Ecto neural progenitor cell (in vitro differentiated cells): Measurements from ENCODE around the gene MYCBPAP.

Source experiments
- DNase-seq: peaks from one replicate; pipeline ENCODE4 v3.0.0-alpha.2; 2018; ENCODE audit warnings: low spot score

MYCBPAP gene

DNA sequence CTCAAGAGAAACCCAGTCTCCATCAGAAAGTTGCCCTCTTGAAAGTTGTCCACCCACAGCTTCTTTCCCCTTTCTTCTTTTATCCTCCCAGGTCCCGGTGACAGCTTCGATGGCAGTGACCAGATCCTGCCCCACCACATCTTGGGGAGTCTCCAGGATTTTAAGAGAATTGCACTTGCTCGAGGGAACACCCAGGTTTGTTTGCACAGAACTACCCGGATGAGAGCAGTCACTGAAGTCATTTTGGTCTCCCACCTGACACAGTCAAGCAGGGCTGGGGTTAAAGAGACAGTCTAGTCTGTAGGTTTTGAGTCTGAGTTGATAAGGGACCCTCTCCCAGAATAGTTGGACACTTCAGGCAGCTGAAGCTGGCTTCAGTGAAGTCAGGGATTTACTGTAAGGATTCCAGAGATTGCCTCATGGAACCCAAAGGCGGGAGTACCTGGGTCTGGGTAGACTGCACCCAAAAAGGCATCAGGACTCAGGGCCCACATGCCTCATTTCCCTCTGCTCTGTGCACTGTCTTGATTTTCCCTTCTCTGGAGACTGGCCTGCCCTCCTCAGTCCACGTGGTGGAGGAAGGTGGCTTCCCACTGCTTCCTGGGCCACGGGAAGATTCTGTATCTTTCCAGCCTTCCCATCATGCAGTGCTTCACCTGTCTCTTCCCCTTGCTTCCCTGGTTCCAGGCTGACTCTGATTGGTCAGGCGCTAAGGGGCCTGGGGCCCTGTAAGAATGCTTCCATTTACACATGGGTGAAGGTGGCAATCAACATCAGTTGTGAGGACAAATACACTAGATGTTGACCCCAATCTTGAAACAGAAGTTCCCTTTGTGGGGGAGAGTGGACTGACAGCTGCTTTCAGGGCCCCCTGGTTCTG, 9.5 kb downstream of the MYCBPAP start:
- no peak for DNase-seq

DNA sequence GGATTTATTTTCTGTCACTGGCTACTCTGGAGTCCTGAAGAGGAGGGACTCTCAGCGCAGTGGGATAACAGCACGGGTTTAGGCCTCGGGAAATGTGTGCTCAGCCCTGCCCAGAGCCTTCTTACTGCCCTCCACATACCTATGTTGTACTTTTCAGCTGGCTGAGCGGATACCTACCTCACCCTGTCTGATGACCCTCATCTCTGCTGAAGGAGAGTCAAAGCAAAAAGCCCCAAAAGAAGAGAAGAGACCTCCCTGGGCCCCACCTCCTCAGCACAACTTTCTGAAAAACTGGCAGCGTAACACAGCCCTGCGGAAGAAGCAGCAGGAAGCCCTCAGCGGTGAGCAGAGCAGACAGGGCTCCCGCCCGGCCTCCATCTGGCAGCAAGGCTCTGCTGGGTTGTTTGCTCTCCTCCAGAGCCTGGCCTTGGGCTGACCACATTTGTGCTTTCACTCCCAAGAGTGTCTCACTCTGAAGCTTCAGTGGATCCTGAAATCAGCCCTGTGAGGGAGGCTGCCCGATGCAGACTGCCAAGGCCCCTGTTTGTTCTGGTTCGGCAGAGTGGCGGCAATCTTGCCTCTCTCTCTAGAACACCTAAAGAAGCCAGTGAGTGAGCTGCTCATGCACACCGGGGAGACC, 10.3 kb downstream of the MYCBPAP start:
- no peak for DNase-seq

DNA sequence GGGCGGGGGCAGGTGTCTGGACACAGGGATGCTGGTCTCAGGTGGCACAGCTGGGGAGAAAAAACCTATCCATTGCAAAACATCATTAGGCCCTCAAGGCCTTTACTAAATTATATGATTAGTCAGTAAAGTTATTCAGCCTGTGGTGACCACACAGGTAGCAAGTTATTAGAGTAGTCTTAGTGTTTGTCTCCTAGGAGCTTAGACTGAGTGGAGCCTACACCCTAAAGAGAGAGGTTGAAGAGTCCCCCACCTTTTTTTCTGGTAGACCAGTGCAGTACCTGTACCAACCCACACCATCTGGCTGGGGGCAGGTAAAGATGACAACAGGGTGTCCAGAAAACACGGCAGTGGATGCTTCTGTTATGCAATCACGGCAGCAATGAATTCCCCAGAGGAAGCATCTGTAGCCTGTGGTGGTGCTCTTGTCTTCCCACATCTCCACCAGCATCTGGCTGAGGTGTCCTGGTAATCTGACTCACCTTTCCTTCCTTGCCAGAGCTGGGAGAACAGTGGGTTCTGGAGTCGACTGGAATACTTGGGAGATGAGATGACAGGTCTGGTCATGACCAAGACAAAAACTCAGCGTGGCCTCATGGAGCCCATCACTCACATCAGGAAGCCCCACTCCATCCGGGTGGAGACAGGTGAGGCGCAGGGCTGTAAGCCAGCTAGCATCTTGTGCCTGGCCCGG, 11.0 kb downstream of the MYCBPAP start:
- DNase-seq, result no peak

DNA sequence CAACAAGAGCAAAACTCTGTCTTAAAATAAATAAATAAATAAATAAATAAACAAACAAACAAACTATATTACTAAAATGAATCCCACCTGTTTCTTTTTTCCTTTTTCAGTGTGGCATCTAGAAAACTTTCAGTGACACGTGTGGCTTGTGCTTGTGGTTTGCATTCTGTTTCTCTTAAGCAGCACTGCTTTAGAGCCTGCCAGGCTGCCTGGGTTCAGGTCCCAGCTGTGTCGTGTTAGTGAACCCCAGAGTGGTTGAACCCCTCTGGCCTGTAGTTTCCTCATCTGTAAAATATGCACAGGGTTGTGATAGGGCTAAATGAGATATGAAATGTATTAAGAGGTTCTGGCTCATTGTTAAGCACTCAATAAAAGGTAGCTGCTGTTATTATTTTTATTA, 12.2 kb downstream of the MYCBPAP start:
- no peak for DNase-seq

GRCh38 chr17:50521514-50521913, 13.3 kb downstream of the MYCBPAP start:
- no peak for DNase-seq

GRCh38 chr17:50522766-50523165, 14.5 kb downstream of the MYCBPAP start:
- no peak for DNase-seq

- no peak for DNase-seq
Observed at GRCh38 chr17:50523208-50523607, 15.0 kb downstream of the MYCBPAP start.

DNA sequence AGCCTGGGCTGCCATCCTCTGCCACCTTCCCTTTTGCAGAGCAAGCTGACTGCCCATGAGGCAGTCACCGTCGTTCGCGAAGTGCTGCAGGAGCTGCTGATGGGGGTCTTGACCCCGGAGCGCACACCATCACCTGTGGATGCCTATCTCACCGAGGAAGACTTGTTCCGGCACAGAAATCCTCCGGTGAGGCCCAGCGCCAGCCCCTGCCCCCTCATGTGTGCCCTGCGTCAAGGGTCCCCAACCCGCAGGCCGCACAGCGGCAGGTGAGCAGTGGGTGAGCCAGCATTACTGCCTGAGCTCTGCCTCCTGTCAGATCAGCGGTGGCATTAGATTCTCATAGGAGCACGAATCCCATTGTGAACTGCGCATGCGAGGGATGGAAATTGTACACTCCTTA, 16.6 kb downstream of the MYCBPAP start:
- DNase-seq, result no peak

DNA sequence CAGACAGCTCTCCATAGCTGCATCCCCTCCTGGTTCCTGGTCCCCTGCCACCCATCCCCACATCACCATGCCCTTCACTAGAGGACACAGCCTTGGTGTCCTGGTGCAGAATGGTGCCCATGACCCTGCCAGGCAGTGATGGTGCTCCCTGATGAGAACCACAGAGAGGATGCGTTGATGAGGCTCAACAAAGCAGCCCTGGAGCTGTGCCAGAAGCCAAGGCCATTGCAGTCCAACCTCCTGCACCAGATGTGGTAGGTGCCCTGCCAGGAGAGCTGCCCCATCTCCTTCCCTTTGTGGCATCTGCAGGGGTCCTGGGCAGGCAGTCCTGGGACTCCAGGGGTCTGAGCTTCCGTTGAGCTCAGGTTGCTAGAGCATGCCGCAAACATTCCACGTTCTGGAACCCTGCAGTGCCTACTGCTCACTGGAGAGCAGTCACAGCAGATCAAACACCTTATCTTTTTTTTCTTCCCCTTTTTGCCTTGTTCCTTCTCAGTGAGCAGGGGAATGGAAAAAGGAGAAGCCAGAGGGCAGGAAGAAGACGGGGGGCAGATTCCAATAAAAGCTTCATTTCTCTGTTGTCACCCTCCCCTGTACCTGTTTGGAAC, 19.0 kb downstream of the MYCBPAP start:
- no peak for DNase-seq

DNA sequence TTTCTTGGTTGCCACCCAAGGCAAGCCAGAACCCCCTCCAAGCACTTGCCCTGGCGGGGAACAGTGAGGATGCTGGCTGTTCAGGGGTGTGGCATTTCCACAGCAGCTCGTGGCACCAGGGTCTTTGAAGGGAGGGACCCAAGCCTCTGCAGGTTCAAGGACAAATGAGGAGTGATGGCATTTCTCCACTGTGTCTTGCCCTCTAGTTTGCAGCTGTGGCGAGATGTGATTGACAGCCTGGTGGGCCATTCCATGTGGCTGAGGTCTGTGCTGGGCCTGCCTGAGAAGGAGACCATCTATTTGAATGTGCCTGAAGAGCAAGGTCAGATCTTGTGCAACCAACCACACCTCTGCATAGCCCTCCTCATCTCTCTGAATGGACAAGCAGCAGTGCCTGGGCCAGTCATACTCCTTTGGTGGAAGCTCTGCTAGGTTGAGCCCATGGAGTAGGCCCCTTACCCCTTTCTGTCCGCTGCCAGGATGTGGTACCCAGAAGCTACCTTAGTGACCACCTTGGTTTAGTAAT, 19.8 kb downstream of the MYCBPAP start:
- DNase-seq, result no peak

DNA sequence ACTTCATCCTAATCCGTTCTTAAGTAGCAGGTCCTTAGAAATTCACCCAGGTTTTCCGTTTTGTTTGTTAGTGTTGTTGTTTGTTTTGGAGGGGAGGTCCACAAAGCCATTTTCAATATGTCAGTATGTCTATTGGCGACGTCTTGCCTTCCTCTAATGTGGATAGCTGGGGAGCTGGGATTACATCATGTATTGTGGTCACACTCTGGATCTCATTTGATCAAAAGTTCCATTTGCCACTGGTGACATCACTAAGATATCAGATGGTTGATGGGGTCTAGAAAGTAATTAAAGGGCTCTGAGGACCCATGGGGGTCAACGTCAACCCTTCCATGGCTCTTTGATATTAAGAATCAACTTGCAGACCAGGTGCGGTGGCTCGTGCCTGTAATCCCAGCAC, 21.6 kb downstream of the MYCBPAP start:
- DNase-seq, result no peak

DNA sequence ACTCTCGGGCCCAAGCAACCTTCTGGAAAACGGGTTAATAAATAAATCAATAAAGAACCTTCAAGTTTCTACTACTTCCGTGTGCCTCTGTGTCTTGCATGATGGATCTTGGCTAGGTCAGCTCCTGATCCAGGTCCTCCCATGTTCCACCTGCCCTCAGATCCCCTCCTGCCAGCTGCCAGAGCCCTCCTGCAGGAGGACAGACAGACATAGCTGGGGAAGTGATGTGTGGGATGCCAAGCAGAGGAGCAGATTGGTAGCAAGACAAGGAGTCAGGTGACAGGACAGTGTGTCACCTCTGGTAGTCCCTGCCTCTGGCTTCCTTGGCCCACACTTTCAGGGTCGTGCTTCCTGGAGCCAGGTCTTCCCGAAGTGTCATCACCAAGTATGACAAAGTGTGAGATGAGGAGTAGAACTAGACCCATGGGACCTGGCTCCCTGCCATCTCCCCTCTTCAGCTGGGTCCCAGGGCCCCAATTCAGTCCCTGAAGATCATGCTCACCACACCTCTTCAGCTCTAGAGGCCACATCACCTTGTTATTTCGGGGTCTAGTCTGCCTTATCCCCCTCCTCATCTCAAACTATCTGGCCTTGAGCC, 23.3 kb downstream of the MYCBPAP start:
- DNase-seq, result no peak

- DNase-seq, result no peak
Observed at GRCh38 chr17:50532452-50533024, 24.3 kb downstream of the MYCBPAP start, which contains the start of gene EPN3. EPN3 (plus strand) TSS chr17:50532735; CDS start chr17:50536557, 3,822 bp downstream.

DNA sequence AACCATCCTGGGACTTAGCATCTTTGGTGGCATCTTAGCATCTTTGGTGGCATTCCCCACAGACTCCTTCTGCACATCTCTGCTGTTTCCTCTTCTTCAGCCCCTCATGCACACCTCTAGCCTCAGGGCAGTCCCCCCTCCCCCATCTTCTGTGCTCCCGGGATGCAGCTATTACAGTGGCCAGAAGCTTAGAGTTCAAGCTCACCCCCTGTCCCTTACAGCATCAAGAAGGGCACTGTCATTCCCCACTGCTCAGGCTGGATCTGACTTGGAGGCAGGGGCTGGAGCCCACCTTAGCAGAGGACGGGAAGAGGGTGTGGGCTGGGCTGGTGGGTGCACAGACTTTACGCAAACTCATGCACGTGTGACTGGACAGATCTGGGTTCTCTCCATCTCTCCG, 24.9 kb downstream of the MYCBPAP start:
- no peak for DNase-seq

GRCh38 chr17:50533720-50534148, 25.5 kb downstream of the MYCBPAP start:
- DNase-seq, result no peak

DNA sequence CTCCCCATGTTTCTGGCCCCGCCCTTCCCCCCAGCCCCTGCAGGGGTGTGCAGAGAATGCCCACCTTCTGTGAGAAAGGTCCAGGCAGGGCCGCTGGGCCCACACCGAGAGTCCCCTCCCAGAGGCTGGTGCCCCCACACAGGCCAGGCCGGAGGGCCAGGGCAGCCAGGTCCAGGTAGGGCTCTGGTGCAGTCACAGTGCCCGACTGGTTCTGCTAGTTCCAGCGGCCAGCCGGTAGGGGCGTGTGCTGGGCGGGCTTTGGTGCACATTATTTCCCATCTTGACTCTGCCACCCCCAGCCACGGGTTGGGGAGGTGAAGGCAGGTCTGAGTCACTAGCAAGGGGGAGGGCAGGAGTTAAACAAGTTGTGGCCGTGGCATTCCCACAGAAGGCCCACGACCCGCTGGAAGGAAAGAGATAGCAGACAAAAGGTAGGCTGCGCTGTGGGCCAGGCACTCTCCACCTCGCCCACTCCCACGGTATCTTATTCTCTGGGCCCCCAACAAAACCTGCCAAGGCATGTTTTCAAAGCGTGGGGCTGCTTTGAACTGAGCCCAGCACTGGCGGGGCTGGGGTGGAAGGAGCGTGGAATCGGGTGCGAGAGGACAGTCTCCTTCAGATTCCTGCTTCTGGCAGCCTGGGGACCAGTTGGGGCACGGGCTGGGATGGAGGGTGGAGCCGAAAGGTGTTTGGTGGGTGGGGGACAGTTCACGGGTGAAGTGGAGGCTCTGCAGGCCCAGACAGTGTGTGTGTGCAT, 26.2 kb downstream of the MYCBPAP start:
- DNase-seq, result no peak

DNA sequence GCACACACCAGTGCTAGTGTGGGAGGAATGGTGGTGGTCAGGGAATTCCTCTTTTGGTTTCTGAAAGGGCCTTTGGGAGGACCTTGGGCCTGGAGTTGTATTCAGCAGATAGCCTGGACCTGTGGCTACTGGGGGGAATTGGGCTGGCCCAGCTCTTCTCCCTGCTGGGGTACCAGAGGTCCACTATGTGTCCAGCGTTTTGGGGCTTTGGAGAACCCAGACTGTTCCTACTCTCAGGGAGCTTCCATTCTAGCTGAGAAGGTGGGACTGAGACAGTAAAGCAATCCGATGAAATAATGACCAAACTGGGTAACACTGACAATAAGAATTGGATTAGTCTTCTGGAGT, 26.7 kb downstream of the MYCBPAP start:
- DNase-seq, result no peak

DNA sequence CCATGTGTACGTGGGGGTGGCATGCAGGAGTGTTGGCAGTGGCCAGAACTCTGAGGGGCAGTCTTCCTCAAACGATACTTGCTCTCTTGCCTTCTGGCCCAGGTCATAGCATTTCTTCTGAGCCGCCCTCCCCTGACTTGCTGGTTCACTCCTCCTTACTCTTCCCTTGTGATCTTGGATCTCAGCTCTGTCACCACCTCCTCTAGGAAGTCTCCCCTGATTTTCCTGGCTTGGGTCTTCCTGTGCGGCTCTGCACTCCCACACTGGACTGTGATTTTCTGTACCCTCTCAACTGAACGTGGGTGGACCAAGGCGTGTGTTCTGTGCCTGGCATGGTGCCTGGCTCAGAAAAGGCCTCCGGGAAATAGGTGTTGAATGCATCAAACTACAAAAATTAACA, 27.2 kb downstream of the MYCBPAP start:
- DNase-seq, result no peak

DNA sequence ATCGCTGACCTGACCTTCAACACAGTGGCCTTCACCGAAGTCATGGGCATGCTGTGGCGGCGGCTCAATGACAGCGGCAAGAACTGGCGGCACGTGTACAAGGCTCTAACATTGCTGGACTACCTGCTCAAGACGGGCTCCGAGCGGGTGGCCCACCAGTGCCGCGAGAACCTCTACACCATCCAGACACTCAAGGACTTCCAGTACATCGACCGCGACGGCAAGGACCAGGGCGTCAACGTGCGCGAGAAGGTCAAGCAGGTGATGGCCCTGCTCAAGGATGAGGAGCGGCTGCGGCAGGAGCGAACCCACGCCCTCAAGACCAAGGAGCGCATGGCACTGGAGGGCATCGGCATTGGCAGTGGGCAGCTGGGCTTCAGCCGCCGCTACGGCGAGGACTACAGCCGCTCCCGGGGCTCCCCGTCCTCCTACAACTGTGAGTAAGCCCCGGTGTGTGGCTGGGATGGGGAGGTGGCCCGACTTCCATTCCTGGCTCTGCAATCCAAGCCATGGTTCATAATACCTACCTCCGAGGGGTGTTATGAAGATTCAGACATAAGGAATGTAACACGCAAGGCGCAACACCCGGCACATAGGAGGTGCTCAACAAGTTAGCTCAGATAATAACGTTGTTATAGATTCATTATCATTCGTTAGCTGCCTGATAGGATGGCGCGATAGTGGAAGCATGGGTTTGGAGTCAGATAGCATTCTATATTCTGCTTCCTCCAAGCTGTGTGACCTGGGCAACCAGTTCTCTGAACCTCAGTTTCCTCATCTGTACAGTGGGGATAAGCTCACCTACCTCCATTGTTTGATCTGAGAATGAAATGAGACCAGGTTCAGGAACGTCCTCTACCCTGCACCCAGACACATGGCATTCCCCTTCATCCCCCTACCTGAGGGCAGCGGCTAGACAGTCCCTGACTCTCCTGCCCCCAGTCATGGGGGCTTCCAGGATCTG, 28.7 kb downstream of the MYCBPAP start:
- no peak for DNase-seq
